HCT116 (cell line): ENCODE data around the gene MED16.
"Not testable (repeated sequence)": the region's sequence is repeated elsewhere in the genome, so short reads cannot be mapped to it uniquely, and the experiment has no call there.

Source experiments
- MAX ChIP-seq: IDR thresholded peaks from 2 replicates; pipeline ENCODE4 v1.6.1; 2012
- POLR2A ChIP-seq: IDR thresholded peaks from 2 replicates; pipeline ENCODE4 v1.7.0; 2011; ENCODE audit warnings: borderline replicate concordance; ENCODE audit not compliant: insufficient read depth, insufficient read length; ENCODE audit errors: extremely low read depth
- POLR2AphosphoS5 ChIP-seq: IDR thresholded peaks from 2 replicates; pipeline ENCODE4 v1.6.1; 2011; ENCODE audit warnings: mild to moderate bottlenecking, low read depth, low read length, moderate library complexity
- RAD21 ChIP-seq: IDR thresholded peaks from 2 replicates; pipeline ENCODE4 v1.6.1; 2012; ENCODE audit warnings: low read depth, mild to moderate bottlenecking
- TCF7L2 ChIP-seq: IDR thresholded peaks from 2 replicates; pipeline ENCODE4 v1.7.0; 2011; ENCODE audit warnings: borderline replicate concordance, inconsistent platforms; ENCODE audit not compliant: insufficient read depth, insufficient read length; ENCODE audit errors: extremely low read depth
- TF ChIP-seq, protein P1 (sequence below), 3 experiments: fragments of 200-600 bp in 1 of 3; sonication (generic) in 1 of 3; IDR thresholded peaks in 2 of 3; conservative IDR thresholded peaks in 1 of 3; 2 replicates each; pipeline ENCODE4 v1.5.1; 2012 to 2017; ENCODE audit warnings: low read depth in 2 of 3, low read length in 2 of 3, antibody characterized with exemption in 1 of 3, borderline replicate concordance in 1 of 3, control low read depth in 1 of 3, mild to moderate bottlenecking in 1 of 3, mixed read lengths in 1 of 3, mixed run types in 1 of 3, moderate library complexity in 1 of 3; ENCODE audit not compliant: insufficient read depth in 1 of 3

- TF ChIP-seq, protein P1, sequence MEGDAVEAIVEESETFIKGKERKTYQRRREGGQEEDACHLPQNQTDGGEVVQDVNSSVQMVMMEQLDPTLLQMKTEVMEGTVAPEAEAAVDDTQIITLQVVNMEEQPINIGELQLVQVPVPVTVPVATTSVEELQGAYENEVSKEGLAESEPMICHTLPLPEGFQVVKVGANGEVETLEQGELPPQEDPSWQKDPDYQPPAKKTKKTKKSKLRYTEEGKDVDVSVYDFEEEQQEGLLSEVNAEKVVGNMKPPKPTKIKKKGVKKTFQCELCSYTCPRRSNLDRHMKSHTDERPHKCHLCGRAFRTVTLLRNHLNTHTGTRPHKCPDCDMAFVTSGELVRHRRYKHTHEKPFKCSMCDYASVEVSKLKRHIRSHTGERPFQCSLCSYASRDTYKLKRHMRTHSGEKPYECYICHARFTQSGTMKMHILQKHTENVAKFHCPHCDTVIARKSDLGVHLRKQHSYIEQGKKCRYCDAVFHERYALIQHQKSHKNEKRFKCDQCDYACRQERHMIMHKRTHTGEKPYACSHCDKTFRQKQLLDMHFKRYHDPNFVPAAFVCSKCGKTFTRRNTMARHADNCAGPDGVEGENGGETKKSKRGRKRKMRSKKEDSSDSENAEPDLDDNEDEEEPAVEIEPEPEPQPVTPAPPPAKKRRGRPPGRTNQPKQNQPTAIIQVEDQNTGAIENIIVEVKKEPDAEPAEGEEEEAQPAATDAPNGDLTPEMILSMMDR (IDR thresholded peaks at IDR 0.05 in 2 of 3, conservative IDR thresholded peaks at IDR 0.05 in 1 of 3; ENCODE audit: borderline replicate concordance in 1 of 3, insufficient read depth in 1 of 3, low read depth in 2 of 3, low read length in 2 of 3) = not testable (repeated sequence)
- TF ChIP-seq POLR2AphosphoS5, RAD21, TCF7L2, POLR2A, MAX: not testable (repeated sequence)
Observed at GRCh38 chr19:849195-849594, 43.8 kb downstream of the MED16 start.
